ENCODE measurements around the gene CHTF18.

DNA sequence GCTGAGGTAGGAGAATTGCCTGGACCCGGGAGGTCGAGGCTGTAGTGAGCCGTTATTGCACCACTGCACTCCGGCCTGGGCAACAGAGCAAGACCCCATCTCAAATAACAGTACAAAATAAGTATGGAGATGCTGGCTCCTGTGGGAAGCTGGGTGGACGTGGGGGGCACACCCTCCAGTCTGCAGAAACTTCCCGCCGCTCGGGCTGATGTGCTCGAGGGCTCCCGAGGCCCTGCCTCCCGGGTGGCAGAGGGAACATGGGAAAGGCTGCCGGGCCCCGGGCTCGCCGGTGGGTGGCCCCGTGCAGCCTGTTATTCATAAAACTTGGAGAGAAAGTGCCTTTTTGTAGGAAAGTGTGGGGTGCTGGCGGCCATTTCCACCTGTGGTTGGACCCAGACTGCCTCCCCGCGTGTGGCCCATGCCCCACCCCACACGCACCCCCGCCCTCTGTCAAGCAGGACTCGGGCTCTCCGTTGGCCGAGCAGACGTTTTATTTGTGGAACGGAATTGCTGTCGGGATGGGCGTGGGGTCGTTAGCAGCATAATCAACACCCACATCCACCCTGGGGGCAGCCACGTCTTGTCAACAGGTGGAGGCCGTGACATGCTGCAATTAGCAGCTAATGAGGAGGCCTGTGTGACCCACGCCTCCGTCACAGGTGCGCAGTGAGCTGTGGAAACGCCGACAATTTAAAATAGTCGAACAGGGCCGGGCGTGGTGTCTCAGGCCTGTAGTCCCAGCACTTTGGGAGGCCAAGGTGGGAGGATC is 40.3 kb upstream of the CHTF18 start:
- TF ChIP-seq CTCF (conservative IDR thresholded peaks at IDR 0.05; ENCODE audit: low read length) (no peak), EZH2phosphoT487 (IDR thresholded peaks at IDR 0.05; ENCODE audit: borderline replicate concordance) (no peak)

All from Loucy (cell line).